Measurements from ENCODE around the gene DCC.

Gene DCC

GRCh38 chr18:53038608-53039007 lies 698.6 kb downstream of the DCC start:
- ChIA-PET POLR2A (no interaction called here), CTCF (no interaction called here)
- no peak for TF ChIP-seq CTCF (IDR thresholded peaks at IDR 0.05; ENCODE audit: insufficient read depth, low read length, missing control alignments)
- H3K4me3 ChIP-seq (ENCODE audit: low read depth, low read length) = no peak overlapping the region
- DNase-seq (ENCODE audit: low read depth, low spot score) = no peak

- DNase-seq (ENCODE audit: low read depth, low spot score) = no peak
- CTCF ChIA-PET = no interaction called here
- POLR2A ChIA-PET = no interaction called here
- no peak for TF ChIP-seq CTCF (IDR thresholded peaks at IDR 0.05; ENCODE audit: insufficient read depth, low read length, missing control alignments)
- H3K4me3 ChIP-seq (ENCODE audit: low read depth, low read length) = no peak overlapping the region
These were observed 700.3 kb downstream of the DCC start for GRCh38 chr18:53040286-53040685.

- ChIA-PET CTCF (no interaction called here), POLR2A (no interaction called here)
- TF ChIP-seq CTCF (IDR thresholded peaks at IDR 0.05; ENCODE audit: insufficient read depth, low read length, missing control alignments) = no peak
- no peak for DNase-seq (ENCODE audit: low read depth, low spot score)
- no peak overlapping the region for H3K4me3 ChIP-seq (ENCODE audit: low read depth, low read length)
These were observed 716.1 kb downstream of the DCC start for GRCh38 chr18:53056064-53056463.

DNA sequence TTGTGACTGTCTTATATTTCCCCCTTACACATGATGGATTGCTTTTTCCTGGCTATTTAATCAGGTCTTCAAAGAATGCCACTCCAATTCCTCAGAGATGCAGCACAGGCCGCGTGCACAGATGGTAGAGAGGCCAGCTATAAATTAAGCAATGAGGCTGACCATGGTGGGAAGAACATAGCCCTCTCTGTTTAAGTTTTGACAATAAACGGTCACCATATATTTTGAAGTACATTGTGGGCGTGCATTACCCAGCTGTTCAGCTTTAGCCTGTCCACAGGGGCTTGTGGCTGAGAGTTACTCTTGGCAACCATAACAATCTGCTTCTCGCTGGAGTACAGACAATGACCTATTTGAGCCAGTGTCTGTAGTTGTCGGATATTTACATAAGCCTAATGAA lies 730.8 kb downstream of the DCC start:
- POLR2A ChIA-PET = no interaction called here

GRCh38 chr18:53080687-53081086 lies 740.7 kb downstream of the DCC start:
- no peak for DNase-seq (ENCODE audit: low read depth, low spot score)
- TF ChIP-seq CTCF (IDR thresholded peaks at IDR 0.05; ENCODE audit: insufficient read depth, low read length, missing control alignments) = no peak
- H3K4me3 ChIP-seq (ENCODE audit: low read depth, low read length) = no peak overlapping the region
- ChIA-PET POLR2A (no interaction called here), CTCF (no interaction called here)

More for the DNA sequence above, 730.8 kb downstream of the DCC start:
- TF ChIP-seq CTCF (IDR thresholded peaks at IDR 0.05; ENCODE audit: insufficient read depth, low read length, missing control alignments) = no peak
- DNase-seq (ENCODE audit: low read depth, low spot score) = no peak
- CTCF ChIA-PET = no interaction called here
- H3K4me3 ChIP-seq (ENCODE audit: low read depth, low read length) = no peak overlapping the region

DNA sequence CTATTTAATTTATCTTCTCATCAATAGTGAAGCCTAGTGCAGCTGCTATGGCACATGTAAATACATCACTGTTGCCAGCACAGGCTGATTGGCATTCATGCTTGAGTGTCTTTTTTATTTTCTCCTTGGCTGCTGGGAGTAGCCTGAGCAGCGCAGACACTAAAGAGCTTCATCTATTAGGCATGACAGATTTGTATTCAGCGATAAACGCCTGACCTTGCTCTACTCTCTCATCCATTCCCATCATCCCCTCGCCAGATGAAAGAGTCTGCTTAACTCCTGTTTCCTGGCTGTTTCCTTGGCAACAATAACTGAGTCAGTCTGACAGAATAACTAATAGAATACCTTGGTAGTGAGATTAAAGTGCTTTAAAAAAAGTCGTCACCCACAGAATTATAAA lies 753.6 kb downstream of the DCC start:
- POLR2A ChIA-PET = no interaction called here
- CTCF ChIA-PET = no interaction called here
- H3K4me3 ChIP-seq (ENCODE audit: low read depth, low read length) = no peak overlapping the region
- DNase-seq (ENCODE audit: low read depth, low spot score) = no peak
- TF ChIP-seq CTCF (IDR thresholded peaks at IDR 0.05; ENCODE audit: insufficient read depth, low read length, missing control alignments) = no peak
